GM12878 (cell line): ENCODE results near the gene RTP5. TPM values are rescaled to one million over a fixed set of nuclear protein-coding genes. Genes with fewer than 3 reads are reported as not detected.

Source experiments
- FOS ChIP-seq: IDR thresholded peaks from 3 replicates; pipeline ENCODE4 v1.6.1; 2011; ENCODE audit warnings: borderline replicate concordance; ENCODE audit not compliant: insufficient read length; ENCODE audit errors: extremely low read depth
- JUNB ChIP-seq: IDR thresholded peaks from 2 replicates; pipeline ENCODE4 v1.6.1; 2016; ENCODE audit warnings: antibody characterized with exemption, mild to moderate bottlenecking
- SREBF1 ChIP-seq: IDR thresholded peaks from 2 replicates; pipeline ENCODE4 v1.6.1; 2012; ENCODE audit warnings: mild to moderate bottlenecking, low read length
- ZZZ3 ChIP-seq: IDR thresholded peaks from 2 replicates; pipeline ENCODE4 v1.6.1; 2011; ENCODE audit warnings: low read depth; ENCODE audit not compliant: control insufficient read depth, insufficient read length
- polyA plus RNA-seq, 11 experiments: library from polyadenylated mRNA; depleted of rRNA in 4 of 11; unstranded in 6 of 11; stranded (reverse) in 5 of 11; fragments of >200 nt; fragmentation: Nextera tagmentation in 4 of 11; fragmentation: Illumina TruSeq in 1 of 11; extraction: Ambion mirVana in 4 of 11; extraction: Trizol in 1 of 11; gene quantifications; 1 replicate in 1 of 11; 2 replicates in 10 of 11; pipeline versions ENCODE4 v1.2.1 to v1.2.3, GENCODE V29; 2011 to 2016; ENCODE audit warnings: inconsistent platforms in 2 of 11, missing spikeins in 2 of 11, low read depth in 1 of 11
- total RNA-seq, 4 experiments: library from RNA; depleted of rRNA in 3 of 4; stranded (reverse); fragments of >200 nt in 3 of 4; fragmentation: Illumina TruSeq in 1 of 4; extraction: Trizol in 1 of 4; gene quantifications; 2 replicates each; pipeline versions ENCODE4 v1.2.1 to v1.2.3, GENCODE V29; 2013 to 2021
- TF ChIP-seq, protein P1 (sequence below): fragments of 450-650 bp; IDR thresholded peaks from 2 replicates; pipeline ENCODE4 v1.6.1; 2017; ENCODE audit warnings: mild to moderate bottlenecking
- TF ChIP-seq, protein P2 (sequence below): fragments of 150-350 bp; IDR thresholded peaks from 2 replicates; pipeline ENCODE4 v1.6.1; 2014; ENCODE audit warnings: mild to moderate bottlenecking, low read depth, low read length
- TF ChIP-seq, protein P3 (sequence below): fragments of 450-650 bp; IDR thresholded peaks from 2 replicates; pipeline ENCODE4 v1.6.1; 2017; ENCODE audit warnings: mild to moderate bottlenecking, moderate library complexity
- TF ChIP-seq, protein P4 (sequence below): fragments of 450-650 bp; formaldehyde crosslinking; IDR thresholded peaks from 2 replicates; pipeline ENCODE4 v1.4.0; 2022; ENCODE audit warnings: mild to moderate bottlenecking, moderate library complexity

The RTP5 gene
- total and polyA plus RNA-seq, 10 of the 15 experiments (the other 5 are each of a cell fraction or from before 2014, with no cell fraction given), result 0.05 TPM; not detected in 9

DNA sequence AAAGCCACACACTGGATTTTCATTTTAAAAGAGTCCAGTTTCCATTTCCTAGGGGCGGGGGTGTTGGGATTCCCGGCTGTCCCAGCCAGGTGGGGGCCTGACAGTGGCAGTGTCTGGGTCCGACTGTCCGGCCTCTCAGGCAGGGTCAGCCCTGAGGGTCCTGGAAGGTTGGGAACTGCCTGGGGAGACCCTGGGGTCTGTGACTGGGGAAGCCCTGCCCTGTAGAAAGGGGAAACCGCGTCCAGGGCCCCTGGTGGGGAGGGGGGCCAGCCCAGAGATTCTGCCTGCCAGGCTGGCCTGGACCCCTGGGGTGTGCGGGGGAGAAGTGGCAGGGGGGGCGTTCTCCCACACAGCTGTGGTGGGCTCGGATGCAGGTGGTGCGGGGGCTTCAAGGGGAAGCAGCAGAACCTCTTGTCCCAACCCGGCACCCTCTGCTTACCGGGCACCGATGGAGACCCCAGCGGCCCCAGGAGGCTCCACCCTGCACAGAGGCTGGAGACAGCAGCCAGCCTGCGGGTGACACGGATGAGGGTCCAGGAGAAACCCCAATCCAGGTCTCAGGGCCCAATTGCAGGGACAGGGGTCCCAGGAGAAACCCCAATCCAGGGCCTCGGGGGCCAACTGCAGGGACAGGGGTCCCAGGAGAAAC lies 4.9 kb downstream of the RTP5 start (continued):
- TF ChIP-seq, protein P1, sequence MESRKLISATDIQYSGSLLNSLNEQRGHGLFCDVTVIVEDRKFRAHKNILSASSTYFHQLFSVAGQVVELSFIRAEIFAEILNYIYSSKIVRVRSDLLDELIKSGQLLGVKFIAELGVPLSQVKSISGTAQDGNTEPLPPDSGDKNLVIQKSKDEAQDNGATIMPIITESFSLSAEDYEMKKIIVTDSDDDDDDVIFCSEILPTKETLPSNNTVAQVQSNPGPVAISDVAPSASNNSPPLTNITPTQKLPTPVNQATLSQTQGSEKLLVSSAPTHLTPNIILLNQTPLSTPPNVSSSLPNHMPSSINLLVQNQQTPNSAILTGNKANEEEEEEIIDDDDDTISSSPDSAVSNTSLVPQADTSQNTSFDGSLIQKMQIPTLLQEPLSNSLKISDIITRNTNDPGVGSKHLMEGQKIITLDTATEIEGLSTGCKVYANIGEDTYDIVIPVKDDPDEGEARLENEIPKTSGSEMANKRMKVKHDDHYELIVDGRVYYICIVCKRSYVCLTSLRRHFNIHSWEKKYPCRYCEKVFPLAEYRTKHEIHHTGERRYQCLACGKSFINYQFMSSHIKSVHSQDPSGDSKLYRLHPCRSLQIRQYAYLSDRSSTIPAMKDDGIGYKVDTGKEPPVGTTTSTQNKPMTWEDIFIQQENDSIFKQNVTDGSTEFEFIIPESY, result no peak
- TF ChIP-seq SREBF1, result no peak
- TF ChIP-seq, protein P2, sequence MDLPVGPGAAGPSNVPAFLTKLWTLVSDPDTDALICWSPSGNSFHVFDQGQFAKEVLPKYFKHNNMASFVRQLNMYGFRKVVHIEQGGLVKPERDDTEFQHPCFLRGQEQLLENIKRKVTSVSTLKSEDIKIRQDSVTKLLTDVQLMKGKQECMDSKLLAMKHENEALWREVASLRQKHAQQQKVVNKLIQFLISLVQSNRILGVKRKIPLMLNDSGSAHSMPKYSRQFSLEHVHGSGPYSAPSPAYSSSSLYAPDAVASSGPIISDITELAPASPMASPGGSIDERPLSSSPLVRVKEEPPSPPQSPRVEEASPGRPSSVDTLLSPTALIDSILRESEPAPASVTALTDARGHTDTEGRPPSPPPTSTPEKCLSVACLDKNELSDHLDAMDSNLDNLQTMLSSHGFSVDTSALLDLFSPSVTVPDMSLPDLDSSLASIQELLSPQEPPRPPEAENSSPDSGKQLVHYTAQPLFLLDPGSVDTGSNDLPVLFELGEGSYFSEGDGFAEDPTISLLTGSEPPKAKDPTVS, result no peak
- TF ChIP-seq JUNB, result no peak
- TF ChIP-seq, protein P3, sequence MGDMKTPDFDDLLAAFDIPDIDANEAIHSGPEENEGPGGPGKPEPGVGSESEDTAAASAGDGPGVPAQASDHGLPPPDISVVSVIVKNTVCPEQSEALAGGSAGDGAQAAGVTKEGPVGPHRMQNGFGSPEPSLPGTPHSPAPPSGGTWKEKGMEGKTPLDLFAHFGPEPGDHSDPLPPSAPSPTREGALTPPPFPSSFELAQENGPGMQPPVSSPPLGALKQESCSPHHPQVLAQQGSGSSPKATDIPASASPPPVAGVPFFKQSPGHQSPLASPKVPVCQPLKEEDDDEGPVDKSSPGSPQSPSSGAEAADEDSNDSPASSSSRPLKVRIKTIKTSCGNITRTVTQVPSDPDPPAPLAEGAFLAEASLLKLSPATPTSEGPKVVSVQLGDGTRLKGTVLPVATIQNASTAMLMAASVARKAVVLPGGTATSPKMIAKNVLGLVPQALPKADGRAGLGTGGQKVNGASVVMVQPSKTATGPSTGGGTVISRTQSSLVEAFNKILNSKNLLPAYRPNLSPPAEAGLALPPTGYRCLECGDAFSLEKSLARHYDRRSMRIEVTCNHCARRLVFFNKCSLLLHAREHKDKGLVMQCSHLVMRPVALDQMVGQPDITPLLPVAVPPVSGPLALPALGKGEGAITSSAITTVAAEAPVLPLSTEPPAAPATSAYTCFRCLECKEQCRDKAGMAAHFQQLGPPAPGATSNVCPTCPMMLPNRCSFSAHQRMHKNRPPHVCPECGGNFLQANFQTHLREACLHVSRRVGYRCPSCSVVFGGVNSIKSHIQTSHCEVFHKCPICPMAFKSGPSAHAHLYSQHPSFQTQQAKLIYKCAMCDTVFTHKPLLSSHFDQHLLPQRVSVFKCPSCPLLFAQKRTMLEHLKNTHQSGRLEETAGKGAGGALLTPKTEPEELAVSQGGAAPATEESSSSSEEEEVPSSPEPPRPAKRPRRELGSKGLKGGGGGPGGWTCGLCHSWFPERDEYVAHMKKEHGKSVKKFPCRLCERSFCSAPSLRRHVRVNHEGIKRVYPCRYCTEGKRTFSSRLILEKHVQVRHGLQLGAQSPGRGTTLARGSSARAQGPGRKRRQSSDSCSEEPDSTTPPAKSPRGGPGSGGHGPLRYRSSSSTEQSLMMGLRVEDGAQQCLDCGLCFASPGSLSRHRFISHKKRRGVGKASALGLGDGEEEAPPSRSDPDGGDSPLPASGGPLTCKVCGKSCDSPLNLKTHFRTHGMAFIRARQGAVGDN, result no peak
- no peak for TF ChIP-seq FOS
- TF ChIP-seq, protein P4, sequence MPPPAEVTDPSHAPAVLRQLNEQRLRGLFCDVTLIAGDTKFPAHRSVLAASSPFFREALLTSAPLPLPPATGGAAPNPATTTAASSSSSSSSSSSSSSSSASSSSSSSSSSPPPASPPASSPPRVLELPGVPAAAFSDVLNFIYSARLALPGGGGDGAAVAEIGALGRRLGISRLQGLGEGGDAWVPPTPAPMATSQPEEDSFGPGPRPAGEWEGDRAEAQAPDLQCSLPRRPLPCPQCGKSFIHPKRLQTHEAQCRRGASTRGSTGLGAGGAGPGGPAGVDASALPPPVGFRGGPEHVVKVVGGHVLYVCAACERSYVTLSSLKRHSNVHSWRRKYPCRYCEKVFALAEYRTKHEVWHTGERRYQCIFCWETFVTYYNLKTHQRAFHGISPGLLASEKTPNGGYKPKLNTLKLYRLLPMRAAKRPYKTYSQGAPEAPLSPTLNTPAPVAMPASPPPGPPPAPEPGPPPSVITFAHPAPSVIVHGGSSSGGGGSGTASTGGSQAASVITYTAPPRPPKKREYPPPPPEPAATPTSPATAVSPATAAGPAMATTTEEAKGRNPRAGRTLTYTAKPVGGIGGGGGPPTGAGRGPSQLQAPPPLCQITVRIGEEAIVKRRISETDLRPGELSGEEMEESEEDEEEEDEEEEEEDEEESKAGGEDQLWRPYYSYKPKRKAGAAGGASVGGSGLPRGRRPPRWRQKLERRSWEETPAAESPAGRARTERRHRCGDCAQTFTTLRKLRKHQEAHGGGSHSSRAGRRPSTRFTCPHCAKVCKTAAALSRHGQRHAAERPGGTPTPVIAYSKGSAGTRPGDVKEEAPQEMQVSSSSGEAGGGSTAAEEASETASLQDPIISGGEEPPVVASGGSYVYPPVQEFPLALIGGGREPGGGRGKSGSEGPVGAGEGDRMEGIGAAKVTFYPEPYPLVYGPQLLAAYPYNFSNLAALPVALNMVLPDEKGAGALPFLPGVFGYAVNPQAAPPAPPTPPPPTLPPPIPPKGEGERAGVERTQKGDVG, result no peak
- TF ChIP-seq ZZZ3, result no peak
